ENCODE results near the gene SMAD9. TPM values are rescaled to one million over a fixed set of nuclear protein-coding genes. Genes with fewer than 3 reads are reported as not detected.
A peak's percentile ranks its signal among the peaks of the same experiment; 100 is the strongest.

Gene SMAD9
- polyA plus RNA-seq, 1 of the 3 experiments (the other 2 are of a cell fraction): 3.1 TPM

GRCh38 chr13:36841391-36841790 is 78.6 kb downstream of the SMAD9 start:
- ChIA-PET POLR2A (interaction anchor here (0.6 kb wide), 1 partner anchor 28 kb away, joined by 3 read pairs; no protein-coding TSS in a partner anchor), CTCF (interaction anchor here (0.7 to 2.0 kb wide), 11 partner anchors 10 to 422 kb away, joined by 3 to 6 read pairs (median 4); no protein-coding TSS in a partner anchor)
- H3F3A ChIP-seq (replicated peaks; ENCODE audit: insufficient read depth): peaks cover 13% of the 10 kb centered on the region

DNA sequence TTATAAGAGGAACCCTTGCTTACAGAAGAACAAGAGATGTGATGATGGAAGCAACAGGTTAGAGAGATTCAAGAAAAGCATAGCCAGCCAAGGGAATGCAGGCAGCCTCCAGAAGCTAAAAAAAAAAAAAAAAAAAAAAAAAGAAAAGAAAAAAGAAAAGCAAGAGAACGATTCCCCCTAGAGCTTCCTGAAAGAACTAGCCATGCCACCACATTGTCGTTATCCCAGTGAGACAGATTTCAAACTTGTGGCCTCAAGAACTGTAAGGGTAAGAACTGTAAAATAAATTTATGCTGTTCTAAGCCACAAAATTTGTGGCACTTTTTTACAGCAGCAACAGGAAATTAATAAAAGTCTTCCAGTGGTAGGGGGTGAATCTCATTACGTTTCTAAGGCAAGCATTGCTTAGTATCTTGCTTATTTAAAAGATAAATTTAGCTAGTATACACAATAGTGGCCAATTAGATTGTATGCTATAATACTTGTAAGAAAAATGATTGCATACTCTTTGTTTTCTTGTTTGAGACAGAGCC is 79.3 kb downstream of the SMAD9 start:
- H3K4me3 ChIP-seq (ENCODE audit: low read depth in 2 of 2, low read length in 1 of 2): no peak overlapping the region
- H3K9me2 ChIP-seq: no peaks in the 10 kb centered on the region
- DNase-seq: no peak
- H3K4me1 ChIP-seq (ENCODE audit: control insufficient read depth in 1 of 2, insufficient read depth in 2 of 2, low read depth in 1 of 2, low read length in 1 of 2): peaks cover 0 to 5% of the 10 kb centered on the region in 2 experiments; a peak in 1 of 4 replicates
- H3F3A ChIP-seq (replicated peaks; ENCODE audit: insufficient read depth): peaks cover 13% of the 10 kb centered on the region
- peaks cover 0 to 15% of the 10 kb centered on the region in 2 experiments for H3K36me3 ChIP-seq (replicated peaks in 1 of 2; ENCODE audit: control insufficient read depth in 1 of 2, insufficient read depth in 2 of 2, low read length in 1 of 2)
- CTCF ChIA-PET: interaction anchor here (0.9 to 2.0 kb wide), 8 partner anchors 11 to 421 kb away, joined by 3 to 6 read pairs (median 4); no protein-coding TSS in a partner anchor
- no peaks in the 10 kb centered on the region for H3K27me3 ChIP-seq (ENCODE audit: insufficient read depth)
- H3K27ac ChIP-seq (ENCODE audit: low read depth in 2 of 2, low read length in 1 of 2): no peak overlapping the region
- no peaks in the 10 kb centered on the region for H3K79me2 ChIP-seq (ENCODE audit: insufficient read depth)
- no peak overlapping the region for H3K9ac ChIP-seq
- POLR2A ChIA-PET: interaction anchor here (0.6 kb wide), 1 partner anchor 29 kb away, joined by 3 read pairs; no protein-coding TSS in a partner anchor
- H3K9me3 ChIP-seq: no peaks in the 10 kb centered on the region
- H3K4me2 ChIP-seq: no peak overlapping the region
- no peak overlapping the region for H2AFZ ChIP-seq (ENCODE audit: low read depth)
- H4K20me1 ChIP-seq (ENCODE audit: insufficient read depth): no peaks in the 10 kb centered on the region
- 82% methylated on average over 3 of the region's 3 CpGs for WGBS (ENCODE audit: low lambda C conversion rate)
- TF ChIP-seq JUND (IDR thresholded peaks at IDR 0.05) (no peak), FOXJ3 (CRISPR knock-in tag; IDR thresholded peaks at IDR 0.05) (no peak), ZBTB33 (IDR thresholded peaks at IDR 0.05; ENCODE audit: borderline replicate concordance, low read depth) (no peak), USF2 (IDR thresholded peaks at IDR 0.05; ENCODE audit: borderline replicate concordance, low read depth, low read length) (no peak), EZH2phosphoT487 (IDR thresholded peaks at IDR 0.05; ENCODE audit: borderline replicate concordance, low read depth) (no peak), GATA2 (CRISPR knock-in tag; IDR thresholded peaks at IDR 0.05) (no peak), CHD2 (IDR thresholded peaks at IDR 0.05; ENCODE audit: low read length, partially characterized antibody) (no peak), POLR2AphosphoS5 (IDR thresholded peaks at IDR 0.05; ENCODE audit: low read depth, low read length) (no peak), TCF12 (IDR thresholded peaks at IDR 0.05) (no peak)
- TF ChIP-seq, protein P1, sequence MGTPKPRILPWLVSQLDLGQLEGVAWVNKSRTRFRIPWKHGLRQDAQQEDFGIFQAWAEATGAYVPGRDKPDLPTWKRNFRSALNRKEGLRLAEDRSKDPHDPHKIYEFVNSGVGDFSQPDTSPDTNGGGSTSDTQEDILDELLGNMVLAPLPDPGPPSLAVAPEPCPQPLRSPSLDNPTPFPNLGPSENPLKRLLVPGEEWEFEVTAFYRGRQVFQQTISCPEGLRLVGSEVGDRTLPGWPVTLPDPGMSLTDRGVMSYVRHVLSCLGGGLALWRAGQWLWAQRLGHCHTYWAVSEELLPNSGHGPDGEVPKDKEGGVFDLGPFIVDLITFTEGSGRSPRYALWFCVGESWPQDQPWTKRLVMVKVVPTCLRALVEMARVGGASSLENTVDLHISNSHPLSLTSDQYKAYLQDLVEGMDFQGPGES (IDR thresholded peaks at IDR 0.05; ENCODE audit: low read depth, low read length): no peak
- TF ChIP-seq, protein P2, sequence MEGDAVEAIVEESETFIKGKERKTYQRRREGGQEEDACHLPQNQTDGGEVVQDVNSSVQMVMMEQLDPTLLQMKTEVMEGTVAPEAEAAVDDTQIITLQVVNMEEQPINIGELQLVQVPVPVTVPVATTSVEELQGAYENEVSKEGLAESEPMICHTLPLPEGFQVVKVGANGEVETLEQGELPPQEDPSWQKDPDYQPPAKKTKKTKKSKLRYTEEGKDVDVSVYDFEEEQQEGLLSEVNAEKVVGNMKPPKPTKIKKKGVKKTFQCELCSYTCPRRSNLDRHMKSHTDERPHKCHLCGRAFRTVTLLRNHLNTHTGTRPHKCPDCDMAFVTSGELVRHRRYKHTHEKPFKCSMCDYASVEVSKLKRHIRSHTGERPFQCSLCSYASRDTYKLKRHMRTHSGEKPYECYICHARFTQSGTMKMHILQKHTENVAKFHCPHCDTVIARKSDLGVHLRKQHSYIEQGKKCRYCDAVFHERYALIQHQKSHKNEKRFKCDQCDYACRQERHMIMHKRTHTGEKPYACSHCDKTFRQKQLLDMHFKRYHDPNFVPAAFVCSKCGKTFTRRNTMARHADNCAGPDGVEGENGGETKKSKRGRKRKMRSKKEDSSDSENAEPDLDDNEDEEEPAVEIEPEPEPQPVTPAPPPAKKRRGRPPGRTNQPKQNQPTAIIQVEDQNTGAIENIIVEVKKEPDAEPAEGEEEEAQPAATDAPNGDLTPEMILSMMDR (IDR thresholded peaks at IDR 0.05): no peak
- TF ChIP-seq, protein P3, sequence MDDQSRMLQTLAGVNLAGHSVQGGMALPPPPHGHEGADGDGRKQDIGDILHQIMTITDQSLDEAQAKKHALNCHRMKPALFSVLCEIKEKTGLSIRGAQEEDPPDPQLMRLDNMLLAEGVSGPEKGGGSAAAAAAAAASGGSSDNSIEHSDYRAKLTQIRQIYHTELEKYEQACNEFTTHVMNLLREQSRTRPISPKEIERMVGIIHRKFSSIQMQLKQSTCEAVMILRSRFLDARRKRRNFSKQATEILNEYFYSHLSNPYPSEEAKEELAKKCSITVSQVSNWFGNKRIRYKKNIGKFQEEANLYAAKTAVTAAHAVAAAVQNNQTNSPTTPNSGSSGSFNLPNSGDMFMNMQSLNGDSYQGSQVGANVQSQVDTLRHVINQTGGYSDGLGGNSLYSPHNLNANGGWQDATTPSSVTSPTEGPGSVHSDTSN (IDR thresholded peaks at IDR 0.05): no peak

More at GRCh38 chr13:36841391-36841790, 78.6 kb downstream of the SMAD9 start:
- 99% methylated on average over 5 of the region's 5 CpGs for WGBS (ENCODE audit: low lambda C conversion rate)
- no peaks in the 10 kb centered on the region for H3K79me2 ChIP-seq (ENCODE audit: insufficient read depth)
- H4K20me1 ChIP-seq (ENCODE audit: insufficient read depth): no peaks in the 10 kb centered on the region
- DNase-seq: no peak
- TF ChIP-seq RAD21 (IDR thresholded peaks at IDR 0.05; ENCODE audit: low read length) (peak; percentile 41), RFX5 (IDR thresholded peaks at IDR 0.05; ENCODE audit: low read length) (no peak), USF1 (IDR thresholded peaks at IDR 0.05; ENCODE audit: borderline replicate concordance, low read depth) (no peak)
- H3K9ac ChIP-seq: no peak overlapping the region
- H3K9me3 ChIP-seq: no peaks in the 10 kb centered on the region
- H3K4me2 ChIP-seq: no peak overlapping the region
- H3K36me3 ChIP-seq (replicated peaks in 1 of 2; ENCODE audit: control insufficient read depth in 1 of 2, insufficient read depth in 2 of 2, low read length in 1 of 2): peaks cover 0 to 16% of the 10 kb centered on the region in 2 experiments
- no peak overlapping the region for H3K27ac ChIP-seq (ENCODE audit: low read depth in 2 of 2, low read length in 1 of 2)
- H3K9me2 ChIP-seq: no peaks in the 10 kb centered on the region
- no peak overlapping the region for H3K4me3 ChIP-seq (ENCODE audit: low read depth in 2 of 2, low read length in 1 of 2)
- H2AFZ ChIP-seq (ENCODE audit: low read depth): no peak overlapping the region
- H3K27me3 ChIP-seq (ENCODE audit: insufficient read depth): no peaks in the 10 kb centered on the region
- H3K4me1 ChIP-seq (ENCODE audit: control insufficient read depth in 1 of 2, insufficient read depth in 2 of 2, low read depth in 1 of 2, low read length in 1 of 2): peaks cover 0 to 5% of the 10 kb centered on the region in 2 experiments; a peak in 1 of 4 replicates
